WTC11 (cell line): ENCODE measurements around the gene NCMAP. TPM values are rescaled to one million over a fixed set of nuclear protein-coding genes. Genes with fewer than 3 reads are reported as not detected.

Source experiments
- ATAC-seq: fragments of 200-7000 bp; cut with Tn5 transposase; 2 replicates; pipeline ENCODE4 v1.10.0; 2021; ENCODE audit warnings: mild to moderate bottlenecking, moderate library complexity
- CTCF ChIA-PET: fragments of 300-600 bp; sonication (Branson Sonifier 250); formaldehyde crosslinking; loops from one replicate; lab custom pipeline; 2021; ENCODE audit warnings: antibody characterized with exemption; lab: Charles Lee
- POLR2A ChIA-PET: fragments of 350-600 bp; sonication (Branson Sonifier 250); formaldehyde crosslinking; loops from one replicate; lab custom pipeline; 2021; ENCODE audit warnings: antibody characterized with exemption; lab: Charles Lee
- DNase-seq: peaks from one replicate; pipeline ENCODE4 v3.0.0; 2021; ENCODE audit warnings: low spot score
- H3K27ac Mint-ChIP-seq: 2 replicates; pipeline ENCODE4 v1.8.0; 2021; ENCODE audit warnings: mixed read lengths
- H3K27me3 Mint-ChIP-seq: 2 replicates; pipeline ENCODE4 v1.8.0; 2021; ENCODE audit warnings: low read depth, mild to moderate bottlenecking, moderate library complexity, mixed read lengths
- H3K36me3 Mint-ChIP-seq: 2 replicates; pipeline ENCODE4 v1.8.0; 2021; ENCODE audit warnings: mixed read lengths
- H3K4me1 Mint-ChIP-seq: 2 replicates; pipeline ENCODE4 v1.8.0; 2022; ENCODE audit warnings: mixed read lengths
- H3K4me3 Mint-ChIP-seq: 2 replicates; pipeline ENCODE4 v1.8.0; 2021; ENCODE audit warnings: mild to moderate bottlenecking, moderate library complexity, mixed read lengths
- H3K9me3 Mint-ChIP-seq: 2 replicates; pipeline ENCODE4 v1.8.0; 2021; ENCODE audit warnings: mixed read lengths
- CREB1 ChIP-seq: sonication (generic); formaldehyde crosslinking; IDR thresholded peaks from 2 replicates; pipeline ENCODE4 v1.8.0; 2023; ENCODE audit warnings: mild to moderate bottlenecking, missing genetic modification reagents
- CREM ChIP-seq: sonication (generic); formaldehyde crosslinking; IDR thresholded peaks from 2 replicates; pipeline ENCODE4 v1.8.1; 2022; ENCODE audit warnings: mild to moderate bottlenecking, missing genetic modification reagents, moderate library complexity
- ELF4 ChIP-seq: sonication (generic); formaldehyde crosslinking; IDR thresholded peaks from 2 replicates; pipeline ENCODE4 v1.8.1; 2022; ENCODE audit warnings: low read depth, mild to moderate bottlenecking, moderate library complexity, missing genetic modification reagents
- FOXJ3 ChIP-seq: sonication (generic); formaldehyde crosslinking; IDR thresholded peaks from 2 replicates; pipeline ENCODE4 v1.9.0; 2021; ENCODE audit warnings: missing genetic modification reagents, mild to moderate bottlenecking, borderline replicate concordance
- FOXK1 ChIP-seq: sonication (generic); formaldehyde crosslinking; IDR thresholded peaks from 2 replicates; pipeline ENCODE4 v1.8.0; 2022; ENCODE audit warnings: mild to moderate bottlenecking, moderate library complexity, missing genetic modification reagents
- FOXP1 ChIP-seq: sonication (generic); formaldehyde crosslinking; IDR thresholded peaks from 2 replicates; pipeline ENCODE4 v1.8.0; 2022; ENCODE audit warnings: missing genetic modification reagents, mild to moderate bottlenecking, moderate library complexity, borderline replicate concordance
- GABPB1 ChIP-seq: sonication (generic); formaldehyde crosslinking; IDR thresholded peaks from 2 replicates; pipeline ENCODE4 v1.8.1; 2023; ENCODE audit warnings: mild to moderate bottlenecking, missing genetic modification reagents
- GRHL2 ChIP-seq: fragments of 250-450 bp; sonication (Bioruptor Pico); IDR thresholded peaks from 2 replicates; pipeline ENCODE4 v1.8.0; 2022; ENCODE audit warnings: mild to moderate bottlenecking, moderate library complexity; ENCODE audit not compliant: insufficient replicate concordance, severe bottlenecking
- GTF2I ChIP-seq: fragments of 250-450 bp; sonication (Bioruptor Pico); conservative IDR thresholded peaks from 2 replicates; pipeline ENCODE4 v1.4.0; 2021; ENCODE audit warnings: mild to moderate bottlenecking
- IRF2 ChIP-seq: sonication (generic); formaldehyde crosslinking; IDR thresholded peaks from 2 replicates; pipeline ENCODE4 v1.8.0; 2022; ENCODE audit warnings: low read depth, missing genetic modification reagents, borderline replicate concordance
- MXD4 ChIP-seq: fragments of 250-450 bp; sonication (Bioruptor Pico); IDR thresholded peaks from 2 replicates; pipeline ENCODE4 v1.8.0; 2021; ENCODE audit warnings: mild to moderate bottlenecking, moderate library complexity, borderline replicate concordance
- MYBL2 ChIP-seq: sonication (generic); formaldehyde crosslinking; IDR thresholded peaks from 2 replicates; pipeline ENCODE4 v1.8.1; 2023; ENCODE audit warnings: mild to moderate bottlenecking, moderate library complexity, missing genetic modification reagents
- RELA ChIP-seq: sonication (generic); formaldehyde crosslinking; IDR thresholded peaks from 2 replicates; pipeline ENCODE4 v1.8.1; 2022; ENCODE audit warnings: missing genetic modification reagents, mild to moderate bottlenecking, borderline replicate concordance
- SMAD4 ChIP-seq: sonication (generic); formaldehyde crosslinking; IDR thresholded peaks from 2 replicates; pipeline ENCODE4 v1.8.0; 2022; ENCODE audit warnings: mild to moderate bottlenecking, missing genetic modification reagents
- SP1 ChIP-seq: sonication (generic); formaldehyde crosslinking; conservative IDR thresholded peaks from 2 replicates; pipeline ENCODE4 v1.8.1; 2022; ENCODE audit warnings: missing genetic modification reagents
- TEAD1 ChIP-seq: sonication (generic); formaldehyde crosslinking; IDR thresholded peaks from 2 replicates; pipeline ENCODE4 v1.8.0; 2022; ENCODE audit warnings: mild to moderate bottlenecking, missing genetic modification reagents
- TEAD4 ChIP-seq: sonication (generic); formaldehyde crosslinking; IDR thresholded peaks from 2 replicates; pipeline ENCODE4 v1.8.0; 2022; ENCODE audit warnings: mild to moderate bottlenecking, missing genetic modification reagents
- ZBTB21 ChIP-seq: sonication (generic); formaldehyde crosslinking; IDR thresholded peaks from 2 replicates; pipeline ENCODE4 v1.8.1; 2023; ENCODE audit warnings: mild to moderate bottlenecking, missing genetic modification reagents, borderline replicate concordance
- ZNF121 ChIP-seq: sonication (generic); formaldehyde crosslinking; IDR thresholded peaks from 2 replicates; pipeline ENCODE4 v1.8.0; 2023; ENCODE audit warnings: missing genetic modification reagents
- ZNF232 ChIP-seq: sonication (generic); formaldehyde crosslinking; IDR thresholded peaks from 2 replicates; pipeline ENCODE4 v1.8.0; 2022; ENCODE audit warnings: mild to moderate bottlenecking, missing genetic modification reagents
- total RNA-seq: library from RNA; stranded (reverse); gene quantifications from 3 replicates; pipeline ENCODE4 v1.2.3, GENCODE V29; 2021
- TF ChIP-seq, protein P1 (sequence below): sonication (generic); formaldehyde crosslinking; IDR thresholded peaks from 2 replicates; pipeline ENCODE4 v1.8.0; 2022; ENCODE audit warnings: mild to moderate bottlenecking, missing genetic modification reagents
- TF ChIP-seq, protein P2 (sequence below): sonication (generic); formaldehyde crosslinking; IDR thresholded peaks from 2 replicates; pipeline ENCODE4 v1.8.0; 2022; ENCODE audit warnings: mild to moderate bottlenecking, missing genetic modification reagents
- TF ChIP-seq, protein P3 (sequence below): fragments of 250-450 bp; sonication (Bioruptor Pico); IDR thresholded peaks from 2 replicates; pipeline ENCODE4 v2.1.2; 2022; ENCODE audit warnings: mild to moderate bottlenecking, moderate library complexity
- TF ChIP-seq, protein P4 (sequence below): sonication (generic); formaldehyde crosslinking; IDR thresholded peaks from 2 replicates; pipeline ENCODE4 v1.8.1; 2023; ENCODE audit warnings: mild to moderate bottlenecking, missing genetic modification reagents, moderate library complexity
- TF ChIP-seq, protein P5 (sequence below): sonication (generic); formaldehyde crosslinking; IDR thresholded peaks from 2 replicates; pipeline ENCODE4 v1.8.1; 2023; ENCODE audit warnings: mild to moderate bottlenecking, missing genetic modification reagents
- TF ChIP-seq, protein P6 (sequence below): sonication (generic); formaldehyde crosslinking; IDR thresholded peaks from 2 replicates; pipeline ENCODE4 v1.8.0; 2023; ENCODE audit warnings: mild to moderate bottlenecking, missing genetic modification reagents

NCMAP gene
- total RNA-seq, 1 experiment from 2014 or later: 0.26 TPM

DNA sequence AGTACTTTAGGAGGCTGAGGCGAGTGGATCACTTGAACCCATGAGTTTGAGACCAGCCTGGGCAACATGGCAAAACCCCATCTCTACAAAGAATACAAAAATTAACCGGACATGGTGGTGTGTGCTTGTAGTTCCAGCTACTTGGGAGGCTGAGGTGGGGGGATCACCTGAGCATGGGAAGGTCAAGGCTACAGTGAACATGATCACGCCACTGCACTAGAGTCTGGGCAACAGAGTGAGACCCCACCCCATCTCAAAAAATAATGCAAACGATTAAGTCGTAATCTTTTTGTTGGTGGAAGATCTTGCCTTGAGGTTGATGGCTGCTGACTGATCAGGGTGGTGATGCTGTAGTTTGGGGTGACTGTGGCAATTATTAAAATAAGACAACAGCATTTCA lies 47.0 kb upstream of the NCMAP start:
- TF ChIP-seq RELA (CRISPR knock-in tag) (no peak), ZNF121 (peak; percentile 78; the same call in 1 of the 2 replicates)
- no peak overlapping the region for H3K4me3 Mint-ChIP-seq
- no peaks in the 10 kb centered on the region for H3K9me3 Mint-ChIP-seq
- ATAC-seq (no peak), DNase-seq (no peak)
- H3K36me3 Mint-ChIP-seq: no peaks in the 10 kb centered on the region
- peaks cover 2% of the 10 kb centered on the region for H3K27me3 Mint-ChIP-seq
- CTCF ChIA-PET: no interaction called here
- no peak overlapping the region for H3K27ac Mint-ChIP-seq
- H3K4me1 Mint-ChIP-seq: peaks cover 49% of the 10 kb centered on the region
- POLR2A ChIA-PET: no interaction called here

DNA sequence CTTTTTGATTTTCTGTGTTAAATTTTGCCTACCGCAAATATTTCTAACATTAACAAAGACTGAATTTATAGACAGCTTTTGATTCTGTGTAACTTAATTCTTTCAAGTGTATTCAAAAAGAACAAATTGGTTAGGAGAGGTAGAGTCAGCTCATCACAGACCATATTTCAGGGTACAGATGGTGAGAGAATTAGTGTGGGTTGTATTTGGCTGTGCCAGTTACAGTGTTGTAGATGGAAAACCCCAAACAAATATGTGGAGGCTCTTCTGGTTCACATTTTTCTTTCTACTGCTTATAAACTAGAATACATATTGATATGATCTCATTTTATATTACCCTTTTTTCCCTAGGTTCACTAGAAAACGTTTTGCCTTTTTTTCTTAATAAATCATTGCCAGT lies 42.2 kb upstream of the NCMAP start:
- Mint-ChIP-seq H3K27me3 (no peaks in the 10 kb centered on the region), H3K4me1 (peaks cover 14% of the 10 kb centered on the region), H3K4me3 (no peak overlapping the region), H3K27ac (no peak overlapping the region), H3K9me3 (no peaks in the 10 kb centered on the region), H3K36me3 (no peaks in the 10 kb centered on the region)
- DNase-seq (no peak), ATAC-seq (no peak)
- POLR2A ChIA-PET: no interaction called here
- TF ChIP-seq CREM: no peak
- TF ChIP-seq, protein P1, sequence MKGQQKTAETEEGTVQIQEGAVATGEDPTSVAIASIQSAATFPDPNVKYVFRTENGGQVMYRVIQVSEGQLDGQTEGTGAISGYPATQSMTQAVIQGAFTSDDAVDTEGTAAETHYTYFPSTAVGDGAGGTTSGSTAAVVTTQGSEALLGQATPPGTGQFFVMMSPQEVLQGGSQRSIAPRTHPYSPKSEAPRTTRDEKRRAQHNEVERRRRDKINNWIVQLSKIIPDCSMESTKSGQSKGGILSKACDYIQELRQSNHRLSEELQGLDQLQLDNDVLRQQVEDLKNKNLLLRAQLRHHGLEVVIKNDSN: no peak
- no peak for TF ChIP-seq TEAD1 (CRISPR knock-in tag)
- TF ChIP-seq FOXK1 (CRISPR knock-in tag): no peak
- no peak for TF ChIP-seq FOXJ3 (CRISPR knock-in tag)
- no peak for TF ChIP-seq MYBL2
- TF ChIP-seq TEAD4 (CRISPR knock-in tag): no peak
- no peak for TF ChIP-seq SMAD4
- TF ChIP-seq FOXP1: no peak
- TF ChIP-seq SP1: no peak
- no peak for TF ChIP-seq GRHL2 (CRISPR knock-in tag)
- TF ChIP-seq ZNF232 (CRISPR knock-in tag): no peak
- TF ChIP-seq, protein P2, sequence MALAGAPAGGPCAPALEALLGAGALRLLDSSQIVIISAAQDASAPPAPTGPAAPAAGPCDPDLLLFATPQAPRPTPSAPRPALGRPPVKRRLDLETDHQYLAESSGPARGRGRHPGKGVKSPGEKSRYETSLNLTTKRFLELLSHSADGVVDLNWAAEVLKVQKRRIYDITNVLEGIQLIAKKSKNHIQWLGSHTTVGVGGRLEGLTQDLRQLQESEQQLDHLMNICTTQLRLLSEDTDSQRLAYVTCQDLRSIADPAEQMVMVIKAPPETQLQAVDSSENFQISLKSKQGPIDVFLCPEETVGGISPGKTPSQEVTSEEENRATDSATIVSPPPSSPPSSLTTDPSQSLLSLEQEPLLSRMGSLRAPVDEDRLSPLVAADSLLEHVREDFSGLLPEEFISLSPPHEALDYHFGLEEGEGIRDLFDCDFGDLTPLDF (CRISPR knock-in tag): no peak
- TF ChIP-seq, protein P3, sequence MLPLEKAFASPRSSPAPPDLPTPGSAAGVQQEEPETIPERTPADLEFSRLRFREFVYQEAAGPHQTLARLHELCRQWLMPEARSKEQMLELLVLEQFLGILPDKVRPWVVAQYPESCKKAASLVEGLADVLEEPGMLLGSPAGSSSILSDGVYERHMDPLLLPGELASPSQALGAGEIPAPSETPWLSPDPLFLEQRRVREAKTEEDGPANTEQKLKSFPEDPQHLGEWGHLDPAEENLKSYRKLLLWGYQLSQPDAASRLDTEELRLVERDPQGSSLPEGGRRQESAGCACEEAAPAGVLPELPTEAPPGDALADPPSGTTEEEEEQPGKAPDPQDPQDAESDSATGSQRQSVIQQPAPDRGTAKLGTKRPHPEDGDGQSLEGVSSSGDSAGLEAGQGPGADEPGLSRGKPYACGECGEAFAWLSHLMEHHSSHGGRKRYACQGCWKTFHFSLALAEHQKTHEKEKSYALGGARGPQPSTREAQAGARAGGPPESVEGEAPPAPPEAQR (CRISPR knock-in tag): no peak
- TF ChIP-seq MXD4: no peak
- TF ChIP-seq GTF2I (CRISPR knock-in tag): no peak
- TF ChIP-seq ELF4 (CRISPR knock-in tag): no peak
- TF ChIP-seq CREB1 (CRISPR knock-in tag): no peak
- TF ChIP-seq, protein P4, sequence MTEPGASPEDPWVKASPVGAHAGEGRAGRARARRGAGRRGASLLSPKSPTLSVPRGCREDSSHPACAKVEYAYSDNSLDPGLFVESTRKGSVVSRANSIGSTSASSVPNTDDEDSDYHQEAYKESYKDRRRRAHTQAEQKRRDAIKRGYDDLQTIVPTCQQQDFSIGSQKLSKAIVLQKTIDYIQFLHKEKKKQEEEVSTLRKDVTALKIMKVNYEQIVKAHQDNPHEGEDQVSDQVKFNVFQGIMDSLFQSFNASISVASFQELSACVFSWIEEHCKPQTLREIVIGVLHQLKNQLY (CRISPR knock-in tag): no peak
- CTCF ChIA-PET: no interaction called here

DNA sequence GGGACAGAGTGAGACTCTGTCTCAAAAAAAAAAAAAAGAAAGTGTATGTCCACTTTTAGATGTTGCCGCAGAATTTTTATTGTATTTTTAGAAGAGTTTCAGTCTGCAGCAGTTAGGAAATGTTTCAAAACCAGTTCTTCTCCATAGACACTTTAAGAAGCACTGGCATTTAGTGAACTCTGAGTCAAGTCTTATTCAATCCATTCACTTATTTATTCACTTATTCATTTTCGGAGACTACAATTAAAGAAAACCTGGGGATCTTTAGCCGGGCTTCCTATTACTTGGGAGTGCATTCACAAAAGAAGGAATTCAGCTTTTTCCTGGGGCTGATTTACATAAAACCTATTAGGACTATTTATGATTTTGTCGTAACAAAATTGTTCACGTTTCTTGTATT lies 40.9 kb upstream of the NCMAP start:
- H3K36me3 Mint-ChIP-seq: peaks cover 3% of the 10 kb centered on the region; the same call in 1 of the 2 replicates
- H3K27me3 Mint-ChIP-seq: no peaks in the 10 kb centered on the region
- ChIA-PET CTCF (interaction anchor here (0.6 to 2.1 kb wide), 5 partner anchors 12 to 568 kb away, joined by 3 to 9 read pairs (median 4); partner anchors contain the start of gene NIPAL3), POLR2A (interaction anchor here (0.6 to 0.7 kb wide), 3 partner anchors 9 to 1171 kb away, joined by 3 to 5 read pairs (median 3); partner anchors contain the start of gene HNRNPR)
- ATAC-seq (no peak), DNase-seq (no peak)
- no peak overlapping the region for H3K27ac Mint-ChIP-seq
- H3K9me3 Mint-ChIP-seq: no peaks in the 10 kb centered on the region
- 0 out of 2 replicates have a peak, but pooled peaks cover 4% of the 10 kb centered on the region for H3K4me1 Mint-ChIP-seq
- H3K4me3 Mint-ChIP-seq: no peak overlapping the region
- TF ChIP-seq IRF2 (CRISPR knock-in tag): no peak
- TF ChIP-seq, protein P3 (CRISPR knock-in tag): no peak
- no peak for TF ChIP-seq GABPB1 (CRISPR knock-in tag)
- no peak for TF ChIP-seq ZBTB21 (CRISPR knock-in tag)
- TF ChIP-seq, protein P5, sequence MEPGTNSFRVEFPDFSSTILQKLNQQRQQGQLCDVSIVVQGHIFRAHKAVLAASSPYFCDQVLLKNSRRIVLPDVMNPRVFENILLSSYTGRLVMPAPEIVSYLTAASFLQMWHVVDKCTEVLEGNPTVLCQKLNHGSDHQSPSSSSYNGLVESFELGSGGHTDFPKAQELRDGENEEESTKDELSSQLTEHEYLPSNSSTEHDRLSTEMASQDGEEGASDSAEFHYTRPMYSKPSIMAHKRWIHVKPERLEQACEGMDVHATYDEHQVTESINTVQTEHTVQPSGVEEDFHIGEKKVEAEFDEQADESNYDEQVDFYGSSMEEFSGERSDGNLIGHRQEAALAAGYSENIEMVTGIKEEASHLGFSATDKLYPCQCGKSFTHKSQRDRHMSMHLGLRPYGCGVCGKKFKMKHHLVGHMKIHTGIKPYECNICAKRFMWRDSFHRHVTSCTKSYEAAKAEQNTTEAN: no peak
- TF ChIP-seq, protein P6, sequence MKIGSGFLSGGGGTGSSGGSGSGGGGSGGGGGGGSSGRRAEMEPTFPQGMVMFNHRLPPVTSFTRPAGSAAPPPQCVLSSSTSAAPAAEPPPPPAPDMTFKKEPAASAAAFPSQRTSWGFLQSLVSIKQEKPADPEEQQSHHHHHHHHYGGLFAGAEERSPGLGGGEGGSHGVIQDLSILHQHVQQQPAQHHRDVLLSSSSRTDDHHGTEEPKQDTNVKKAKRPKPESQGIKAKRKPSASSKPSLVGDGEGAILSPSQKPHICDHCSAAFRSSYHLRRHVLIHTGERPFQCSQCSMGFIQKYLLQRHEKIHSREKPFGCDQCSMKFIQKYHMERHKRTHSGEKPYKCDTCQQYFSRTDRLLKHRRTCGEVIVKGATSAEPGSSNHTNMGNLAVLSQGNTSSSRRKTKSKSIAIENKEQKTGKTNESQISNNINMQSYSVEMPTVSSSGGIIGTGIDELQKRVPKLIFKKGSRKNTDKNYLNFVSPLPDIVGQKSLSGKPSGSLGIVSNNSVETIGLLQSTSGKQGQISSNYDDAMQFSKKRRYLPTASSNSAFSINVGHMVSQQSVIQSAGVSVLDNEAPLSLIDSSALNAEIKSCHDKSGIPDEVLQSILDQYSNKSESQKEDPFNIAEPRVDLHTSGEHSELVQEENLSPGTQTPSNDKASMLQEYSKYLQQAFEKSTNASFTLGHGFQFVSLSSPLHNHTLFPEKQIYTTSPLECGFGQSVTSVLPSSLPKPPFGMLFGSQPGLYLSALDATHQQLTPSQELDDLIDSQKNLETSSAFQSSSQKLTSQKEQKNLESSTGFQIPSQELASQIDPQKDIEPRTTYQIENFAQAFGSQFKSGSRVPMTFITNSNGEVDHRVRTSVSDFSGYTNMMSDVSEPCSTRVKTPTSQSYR (CRISPR knock-in tag): no peak
- no peak for TF ChIP-seq TEAD1 (CRISPR knock-in tag)
